Calu3 (cell line): Measurements from ENCODE around the gene ZSCAN10. TPM values are rescaled to one million over a fixed set of nuclear protein-coding genes. Genes with fewer than 3 reads are reported as not detected.
A peak's percentile ranks its signal among the peaks of the same experiment; 100 is the strongest.

Source experiments
- BruUV-seq: library from RNA; stranded (reverse); fragments of 400-500 nt; replicated peaks from 2 replicates; lab custom pipeline; 2021; lab: Mats Ljungman, UMichigan
- CTCF ChIA-PET: fragments of 300-600 bp; sonication (Branson Sonifier 250); formaldehyde crosslinking; loops from one replicate; lab custom pipeline; 2022; ENCODE audit warnings: antibody characterized with exemption; lab: Charles Lee
- DNase-seq: peaks from one replicate; pipeline ENCODE4 v3.0.0; 2022
- H3K27ac Mint-ChIP-seq: one replicate; pipeline ENCODE4 v1.8.0; 2022; ENCODE audit warnings: mixed read lengths; ENCODE audit not compliant: unreplicated experiment
- H3K27me3 Mint-ChIP-seq: one replicate; pipeline ENCODE4 v1.8.0; 2022; ENCODE audit warnings: mixed read lengths; ENCODE audit not compliant: unreplicated experiment
- H3K36me3 Mint-ChIP-seq: one replicate; pipeline ENCODE4 v1.8.0; 2022; ENCODE audit warnings: mild to moderate bottlenecking, moderate library complexity, mixed read lengths; ENCODE audit not compliant: insufficient read depth, unreplicated experiment
- H3K4me1 Mint-ChIP-seq: one replicate; pipeline ENCODE4 v1.8.0; 2022; ENCODE audit warnings: mild to moderate bottlenecking, low read depth, mixed read lengths; ENCODE audit not compliant: unreplicated experiment
- H3K4me3 Mint-ChIP-seq: one replicate; pipeline ENCODE4 v1.8.0; 2022; ENCODE audit warnings: mild to moderate bottlenecking, low read depth, moderate library complexity, mixed read lengths; ENCODE audit not compliant: unreplicated experiment
- H3K9me3 Mint-ChIP-seq: one replicate; pipeline ENCODE4 v1.8.0; 2022; ENCODE audit warnings: low read depth, mixed read lengths; ENCODE audit not compliant: unreplicated experiment
- intact Hi-C: fragments of 100-400 bp; cut with micrococcal nuclease; formaldehyde crosslinking; loops from one replicate; pipeline ENCODE4 v1.10.0; 2022; ENCODE audit not compliant: unreplicated experiment
- total RNA-seq: library from RNA; stranded (reverse); gene quantifications from 2 replicates; pipeline ENCODE4 v1.2.3, GENCODE V29; 2022
- TF ChIP-seq, protein P1 (sequence below): fragments of 200-600 bp; IDR thresholded peaks from one replicate; pipeline ENCODE4 v1.8.0; 2022; ENCODE audit warnings: antibody characterized with exemption; ENCODE audit not compliant: unreplicated experiment

ZSCAN10 gene
- total RNA-seq, 1 experiment from 2014 or later: not detected

DNA sequence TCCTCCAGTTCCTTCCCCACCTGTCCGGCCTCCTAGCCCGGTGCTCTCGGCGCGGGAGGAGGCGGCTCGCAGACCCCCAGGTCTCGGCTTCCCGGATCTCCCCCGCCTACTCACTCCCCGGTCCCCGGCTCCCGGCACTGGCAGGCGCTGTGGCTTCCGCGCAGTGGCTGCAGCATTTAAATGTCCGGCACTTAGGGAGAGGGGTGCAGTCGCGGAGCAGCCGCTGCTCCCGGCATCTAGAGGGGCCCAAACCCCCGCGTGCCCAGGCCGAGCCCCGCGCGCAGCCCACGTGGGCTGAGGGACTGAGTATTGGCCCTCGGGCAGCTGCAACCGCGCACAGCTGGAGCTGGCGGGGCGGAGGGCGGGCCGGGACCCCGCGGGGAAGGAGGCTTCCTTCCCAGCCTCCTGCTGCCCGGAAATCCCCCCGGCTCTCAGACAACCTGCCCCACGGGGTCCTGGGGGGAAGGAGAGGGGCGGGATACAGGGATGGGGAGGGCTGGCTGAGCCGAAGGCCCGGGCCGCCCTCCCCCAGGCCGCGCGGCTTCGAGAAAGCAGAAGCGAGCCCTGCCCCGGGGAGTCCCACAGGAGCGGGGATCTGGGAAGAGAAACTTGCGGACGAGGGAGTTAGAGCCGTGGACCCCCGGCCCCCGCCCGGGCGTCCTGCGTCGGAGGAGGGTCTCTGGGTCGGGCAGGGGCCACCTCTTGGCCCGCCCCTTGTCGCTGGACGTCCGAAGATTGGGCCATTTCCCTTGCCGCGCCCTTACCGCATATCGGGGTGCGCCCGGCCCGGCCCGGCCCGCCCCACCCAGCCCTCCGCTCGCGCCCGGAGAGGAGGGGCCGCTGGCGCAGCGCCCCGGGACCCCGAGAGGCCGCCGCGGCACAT lies 53.1 kb downstream of the ZSCAN10 start, which contains the start of gene MMP25:
Gene MMP25, plus strand, starts transcription at position 804 of the 883 bp plus-strand sequence. CDS start 357 bp downstream, outside the sequence.
- intact Hi-C loops: no loop called here
- CTCF ChIA-PET: interaction anchor here (0.6 to 1.6 kb wide), 4 partner anchors 10 to 1413 kb away, joined by 3 to 8 read pairs (median 4); no protein-coding TSS in a partner anchor

DNA sequence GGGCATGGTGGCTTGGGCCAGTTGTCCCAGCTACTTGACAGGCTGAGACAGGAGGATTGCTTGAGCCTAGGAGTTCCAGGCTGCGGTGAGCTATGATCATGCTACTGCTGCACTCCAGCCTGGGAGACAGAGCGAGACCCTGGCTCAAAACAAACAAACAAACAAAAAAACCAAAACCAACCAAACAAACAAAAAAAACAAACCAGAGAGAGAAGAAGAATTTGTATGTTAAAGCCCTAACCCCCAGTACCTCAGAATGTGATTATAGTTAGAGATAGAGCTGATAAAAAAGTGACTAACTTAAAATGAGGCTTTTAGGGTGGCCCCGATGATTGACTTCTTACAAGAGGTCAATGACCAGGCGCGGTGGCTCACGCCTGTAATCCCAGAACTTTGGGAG lies 54.4 kb downstream of the ZSCAN10 start:
- Mint-ChIP-seq H3K36me3 (peaks cover 9% of the 10 kb centered on the region), H3K9me3 (no peaks in the 10 kb centered on the region), H3K27me3 (peaks cover 59% of the 10 kb centered on the region), H3K27ac (no peak overlapping the region), H3K4me1 (no peaks in the 10 kb centered on the region), H3K4me3 (peak overlapping the region; percentile 63)
- CTCF ChIA-PET: interaction anchor here (1.1 to 1.6 kb wide), 2 partner anchors 9 to 13 kb away, joined by 3 to 5 read pairs; no protein-coding TSS in a partner anchor
- no peak for DNase-seq
- intact Hi-C loops: no loop called here
- TF ChIP-seq, protein P1, sequence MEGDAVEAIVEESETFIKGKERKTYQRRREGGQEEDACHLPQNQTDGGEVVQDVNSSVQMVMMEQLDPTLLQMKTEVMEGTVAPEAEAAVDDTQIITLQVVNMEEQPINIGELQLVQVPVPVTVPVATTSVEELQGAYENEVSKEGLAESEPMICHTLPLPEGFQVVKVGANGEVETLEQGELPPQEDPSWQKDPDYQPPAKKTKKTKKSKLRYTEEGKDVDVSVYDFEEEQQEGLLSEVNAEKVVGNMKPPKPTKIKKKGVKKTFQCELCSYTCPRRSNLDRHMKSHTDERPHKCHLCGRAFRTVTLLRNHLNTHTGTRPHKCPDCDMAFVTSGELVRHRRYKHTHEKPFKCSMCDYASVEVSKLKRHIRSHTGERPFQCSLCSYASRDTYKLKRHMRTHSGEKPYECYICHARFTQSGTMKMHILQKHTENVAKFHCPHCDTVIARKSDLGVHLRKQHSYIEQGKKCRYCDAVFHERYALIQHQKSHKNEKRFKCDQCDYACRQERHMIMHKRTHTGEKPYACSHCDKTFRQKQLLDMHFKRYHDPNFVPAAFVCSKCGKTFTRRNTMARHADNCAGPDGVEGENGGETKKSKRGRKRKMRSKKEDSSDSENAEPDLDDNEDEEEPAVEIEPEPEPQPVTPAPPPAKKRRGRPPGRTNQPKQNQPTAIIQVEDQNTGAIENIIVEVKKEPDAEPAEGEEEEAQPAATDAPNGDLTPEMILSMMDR: no peak
- no TSS peak for BruUV-seq

More for the DNA sequence above, 53.1 kb downstream of the ZSCAN10 start, which contains the start of gene MMP25:
- H3K36me3 Mint-ChIP-seq: peaks cover 9% of the 10 kb centered on the region
- no peaks in the 10 kb centered on the region for H3K4me1 Mint-ChIP-seq
- H3K4me3 Mint-ChIP-seq: peak within 1 kb of the TSS; percentile 63
- no peak for DNase-seq
- H3K27me3 Mint-ChIP-seq: peaks cover 71% of the 10 kb centered on the region
- no TSS peak for BruUV-seq
- no peak within 1 kb of the TSS for H3K27ac Mint-ChIP-seq
- H3K9me3 Mint-ChIP-seq: no peaks in the 10 kb centered on the region
- TF ChIP-seq, protein P1: no peak

GRCh38 chr16:3042376-3042775 lies 56.7 kb downstream of the ZSCAN10 start:
- H3K4me3 Mint-ChIP-seq: no peak overlapping the region
- no peak overlapping the region for H3K27ac Mint-ChIP-seq
- H3K9me3 Mint-ChIP-seq: no peaks in the 10 kb centered on the region
- DNase-seq: no peak
- CTCF ChIA-PET: interaction anchor here (0.6 to 1.3 kb wide), 6 partner anchors 10 to 747 kb away, joined by 4 read pairs; no protein-coding TSS in a partner anchor
- no TSS peak for BruUV-seq
- H3K27me3 Mint-ChIP-seq: peaks cover 35% of the 10 kb centered on the region
- H3K4me1 Mint-ChIP-seq: peaks cover 9% of the 10 kb centered on the region
- TF ChIP-seq, protein P1: no peak
- H3K36me3 Mint-ChIP-seq: peaks cover 18% of the 10 kb centered on the region
- intact Hi-C loops: no loop called here

GRCh38 chr16:3038896-3039295 lies 60.2 kb downstream of the ZSCAN10 start:
- no TSS peak for BruUV-seq
- no peak for DNase-seq
- TF ChIP-seq, protein P1: no peak
- intact Hi-C loops: no loop called here
- Mint-ChIP-seq H3K27ac (peak overlapping the region; percentile 35), H3K4me3 (peak overlapping the region; percentile 74), H3K36me3 (peaks cover 34% of the 10 kb centered on the region), H3K27me3 (peaks cover 7% of the 10 kb centered on the region), H3K4me1 (peaks cover 9% of the 10 kb centered on the region), H3K9me3 (no peaks in the 10 kb centered on the region)
- CTCF ChIA-PET: interaction anchor here (0.5 to 2.3 kb wide), 7 partner anchors 7 to 122 kb away, joined by 3 to 10 read pairs (median 3); no protein-coding TSS in a partner anchor

Other genes with a start within 250 kb of the ZSCAN10 start
- 140 and 141 TPM in 2 replicates for gene PRSS22, start 241.1 kb downstream of the ZSCAN10 start, total RNA-seq
- 10.8 and 13.0 TPM in 2 replicates for gene FLYWCH2, start 216.1 kb downstream of the ZSCAN10 start, total RNA-seq
- 34.8 and 36.8 TPM in 2 replicates for gene FLYWCH1, start 187.4 kb downstream of the ZSCAN10 start, total RNA-seq
- 0.51 TPM in 1 of 2 replicates, not detected in the other for gene KREMEN2, start 135.0 kb downstream of the ZSCAN10 start, total RNA-seq
- 51.0 and 56.0 TPM in 2 replicates for gene PAQR4, start 129.9 kb downstream of the ZSCAN10 start, total RNA-seq
- gene PKMYT1, start 118.8 kb downstream of the ZSCAN10 start, total RNA-seq: 91.2 and 107 TPM in 2 replicates
- gene CLDN9, start 86.4 kb downstream of the ZSCAN10 start, total RNA-seq: 13.5 and 17.8 TPM in 2 replicates
- gene CLDN6, start 81.1 kb downstream of the ZSCAN10 start, total RNA-seq: 1.2 and 2.1 TPM in 2 replicates
- 478 and 509 TPM in 2 replicates for gene TNFRSF12A, start 78.9 kb downstream of the ZSCAN10 start, total RNA-seq
- 61.1 and 75.4 TPM in 2 replicates for gene HCFC1R1, start 75.4 kb downstream of the ZSCAN10 start, total RNA-seq
- gene THOC6, start 75.3 kb downstream of the ZSCAN10 start, total RNA-seq: 50.8 and 54.4 TPM in 2 replicates
- 59.4 and 70.9 TPM in 2 replicates for gene BICDL2, start 62.4 kb downstream of the ZSCAN10 start, total RNA-seq
- gene MMP25, start 52.7 kb downstream of the ZSCAN10 start, total RNA-seq: 0.27 and 0.31 TPM in 2 replicates
- gene IL32, start 33.7 kb downstream of the ZSCAN10 start, total RNA-seq: 81.8 and 89.0 TPM in 2 replicates
- 17.2 and 17.7 TPM in 2 replicates for gene ZNF205, start 13.3 kb upstream of the ZSCAN10 start, total RNA-seq
- gene ZNF213, start 35.7 kb upstream of the ZSCAN10 start, total RNA-seq: 9.8 and 11.8 TPM in 2 replicates
- gene OR1F1, start 88.9 kb upstream of the ZSCAN10 start, total RNA-seq: 0.40 and 0.54 TPM in 2 replicates
- 12.7 and 14.6 TPM in 2 replicates for gene ZNF200, start 135.9 kb upstream of the ZSCAN10 start, total RNA-seq
- gene MEFV, start 157.3 kb upstream of the ZSCAN10 start, total RNA-seq: not detected in 2 replicates
- 46.9 and 51.2 TPM in 2 replicates for gene ZNF263, start 184.2 kb upstream of the ZSCAN10 start, total RNA-seq
- gene TIGD7, start 206.1 kb upstream of the ZSCAN10 start, total RNA-seq: 9.3 and 10.3 TPM in 2 replicates
- 46.8 and 50.5 TPM in 2 replicates for gene ZNF75A, start 206.2 kb upstream of the ZSCAN10 start, total RNA-seq